HG03469 (cell line): Measurements from ENCODE around the gene S1PR1.

Experiments
- ATAC-seq: cut with Tn5 transposase; IDR thresholded peaks from one replicate; pipeline ENCODE4 v1.9.1; 2021; ENCODE audit warnings: mild to moderate bottlenecking, moderate library complexity, moderate number of reproducible peaks; ENCODE audit not compliant: unreplicated experiment

The S1PR1 gene

DNA sequence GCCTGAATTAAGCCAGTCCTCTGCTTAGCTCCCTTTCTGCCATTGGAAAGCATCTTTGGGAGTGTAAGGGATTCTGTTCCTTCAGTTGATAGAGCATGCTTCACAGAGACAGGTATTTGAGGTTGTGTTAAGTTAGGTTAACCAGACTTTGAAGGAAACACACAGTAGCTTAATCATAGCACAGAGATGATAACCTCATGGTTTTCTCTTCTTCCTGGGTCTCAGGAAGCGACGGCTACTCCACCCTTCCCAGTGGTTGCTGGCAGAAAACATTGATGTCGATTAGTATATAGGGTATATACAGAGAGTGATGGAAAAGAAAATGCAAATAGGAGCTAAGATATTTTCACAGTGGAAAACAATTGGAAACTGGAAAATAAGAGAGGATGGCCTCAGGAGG is 42.0 kb downstream of the S1PR1 start:
- no peak for ATAC-seq

DNA sequence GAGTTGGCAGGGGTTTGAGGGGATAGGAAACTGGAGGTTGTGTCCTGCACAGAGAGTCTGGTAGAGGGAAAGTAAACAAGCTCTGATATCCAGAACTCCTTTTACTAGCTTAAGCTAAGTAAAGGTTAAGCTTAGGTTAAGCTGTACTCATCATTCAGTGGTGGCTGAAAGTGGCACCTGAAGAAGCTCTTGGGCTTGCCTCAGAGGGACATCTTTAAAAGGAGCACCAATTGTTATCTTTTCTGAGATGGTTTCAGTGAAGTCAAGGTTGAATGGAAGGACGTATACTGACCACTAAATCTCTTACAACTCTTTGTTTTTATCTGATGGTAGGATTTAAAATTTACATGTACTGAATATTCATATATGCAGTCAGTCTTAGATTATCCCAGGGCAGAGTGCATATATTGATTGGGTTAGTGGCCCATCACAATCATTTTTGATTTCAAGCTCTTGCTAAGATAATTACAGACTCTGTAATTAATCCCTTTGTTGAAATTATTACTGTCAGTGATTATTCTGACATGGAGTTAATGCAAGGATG is 43.3 kb downstream of the S1PR1 start:
- ATAC-seq: no peak

DNA sequence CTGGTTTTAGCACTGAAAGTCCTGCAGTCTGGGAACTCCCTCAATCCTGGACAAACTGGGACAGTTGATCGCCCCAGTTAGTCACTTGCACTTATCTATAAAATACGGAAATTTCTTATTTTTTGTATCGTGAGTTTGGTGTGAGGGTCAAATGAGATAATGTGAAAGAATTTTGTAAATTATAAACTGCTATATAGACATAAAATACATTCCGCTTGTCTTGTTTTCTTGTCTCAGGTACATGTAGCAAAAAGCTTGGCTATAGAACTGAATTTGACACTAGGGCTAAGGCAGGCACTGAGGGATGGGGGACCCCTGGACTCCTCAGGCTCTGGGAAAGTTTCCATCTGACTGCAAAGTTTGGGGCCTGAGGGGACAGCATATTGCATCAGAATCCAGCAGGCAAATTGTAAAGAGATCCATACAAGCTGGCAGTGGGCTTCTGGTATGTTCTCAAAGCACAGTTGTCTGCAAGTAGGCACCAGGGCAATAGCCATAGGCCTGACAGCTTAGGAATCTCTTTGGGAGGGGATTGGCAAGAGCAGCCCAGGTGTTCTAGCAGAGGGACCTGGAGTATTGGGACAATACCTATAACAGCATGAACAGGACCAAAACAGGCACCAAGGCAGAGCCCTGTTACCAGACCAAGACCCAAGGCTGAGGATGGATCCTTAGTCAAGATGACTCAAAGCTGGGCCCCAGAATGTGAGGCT is 44.3 kb downstream of the S1PR1 start:
- no peak for ATAC-seq

DNA sequence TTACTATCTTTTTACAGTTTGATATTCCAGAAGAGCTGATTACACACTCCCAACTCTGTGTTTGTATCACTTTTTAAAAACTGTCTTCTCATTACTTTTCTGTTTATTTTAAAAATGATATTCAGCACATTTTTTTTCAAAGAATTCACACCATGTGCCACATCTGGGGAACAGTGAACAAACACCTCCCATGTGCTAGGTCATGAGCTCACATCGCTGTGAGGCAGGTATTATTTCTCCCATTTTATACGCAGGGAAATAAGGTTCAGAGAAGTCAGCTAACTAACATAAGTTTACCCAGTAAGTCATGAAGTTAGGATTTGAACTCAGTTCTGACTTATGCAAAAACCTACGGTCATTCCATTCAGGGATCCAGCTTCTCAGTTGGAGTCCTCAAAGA is 44.9 kb downstream of the S1PR1 start:
- ATAC-seq: no peak

DNA sequence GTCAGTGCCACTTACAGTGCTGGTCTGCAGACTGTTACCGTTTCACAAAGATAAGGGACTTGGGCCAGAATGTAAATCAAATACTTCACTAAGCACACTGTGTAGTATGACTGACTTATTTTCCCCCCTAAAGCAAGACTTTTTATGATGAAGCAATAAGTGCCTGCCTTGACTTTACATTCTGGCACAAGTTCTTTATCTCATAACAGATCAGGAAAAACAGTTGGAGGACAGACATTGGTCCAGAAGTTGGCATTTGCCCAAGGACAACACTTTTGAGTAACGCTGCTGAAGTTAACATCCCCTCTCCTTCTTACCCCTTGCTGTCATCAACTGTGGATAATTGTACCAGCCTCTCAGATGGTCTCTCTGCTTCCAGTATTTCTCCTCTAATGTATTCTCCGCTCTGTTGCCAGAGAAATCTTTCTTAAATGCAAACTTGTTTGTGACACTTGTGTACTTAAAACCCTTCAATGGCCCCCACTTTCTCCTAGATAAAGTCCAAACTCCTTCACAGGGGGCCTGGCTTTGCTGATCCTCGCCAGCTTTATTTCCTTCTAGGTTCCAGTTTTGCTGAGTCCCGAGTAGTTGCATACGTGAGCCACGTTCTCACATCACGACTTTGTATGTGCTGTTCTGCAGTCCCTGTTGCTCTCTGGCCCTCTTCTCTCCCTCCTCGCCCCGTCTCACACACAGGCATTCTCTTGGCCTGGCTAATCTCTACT is 45.7 kb downstream of the S1PR1 start:
- ATAC-seq: no peak

DNA sequence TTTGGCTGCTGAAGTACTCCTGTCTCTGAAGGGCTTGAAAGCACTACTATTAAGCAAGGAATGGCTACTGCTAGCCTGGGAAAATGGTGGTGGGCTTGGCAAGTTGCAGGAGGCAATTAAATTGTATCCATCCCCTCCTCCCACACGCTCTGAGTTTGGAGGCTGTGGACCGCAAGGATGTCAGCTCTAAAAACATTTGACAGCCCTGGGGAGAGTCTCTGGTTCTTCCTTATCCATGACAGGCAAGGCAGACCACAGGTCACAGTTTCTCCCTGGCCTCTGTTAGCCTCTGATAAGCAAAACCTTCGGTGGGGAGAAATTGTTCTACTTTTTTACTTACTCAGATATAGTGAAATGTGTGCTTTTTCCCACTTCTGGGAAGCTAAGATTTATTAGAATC is 46.6 kb downstream of the S1PR1 start:
- ATAC-seq: no peak

DNA sequence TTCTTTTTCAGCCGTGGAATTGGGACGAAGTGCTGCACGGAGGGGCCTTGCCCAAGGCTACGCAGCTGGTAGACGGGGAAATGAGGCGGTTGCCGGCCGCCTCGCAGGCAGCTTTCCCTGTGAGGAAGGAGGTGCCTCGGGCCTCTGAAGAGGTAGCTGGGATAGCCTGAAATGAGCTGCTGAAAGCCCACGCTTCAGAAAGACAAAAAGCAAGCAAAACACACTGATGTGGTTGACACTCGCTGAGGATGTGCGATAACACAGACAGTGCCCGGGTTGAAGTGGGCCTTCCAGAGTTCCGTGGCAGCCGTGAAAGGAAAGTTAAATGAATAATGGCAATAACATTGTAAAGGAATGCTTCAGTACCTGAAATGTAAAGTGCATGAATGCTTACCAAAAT is 47.2 kb downstream of the S1PR1 start:
- no peak for ATAC-seq

DNA sequence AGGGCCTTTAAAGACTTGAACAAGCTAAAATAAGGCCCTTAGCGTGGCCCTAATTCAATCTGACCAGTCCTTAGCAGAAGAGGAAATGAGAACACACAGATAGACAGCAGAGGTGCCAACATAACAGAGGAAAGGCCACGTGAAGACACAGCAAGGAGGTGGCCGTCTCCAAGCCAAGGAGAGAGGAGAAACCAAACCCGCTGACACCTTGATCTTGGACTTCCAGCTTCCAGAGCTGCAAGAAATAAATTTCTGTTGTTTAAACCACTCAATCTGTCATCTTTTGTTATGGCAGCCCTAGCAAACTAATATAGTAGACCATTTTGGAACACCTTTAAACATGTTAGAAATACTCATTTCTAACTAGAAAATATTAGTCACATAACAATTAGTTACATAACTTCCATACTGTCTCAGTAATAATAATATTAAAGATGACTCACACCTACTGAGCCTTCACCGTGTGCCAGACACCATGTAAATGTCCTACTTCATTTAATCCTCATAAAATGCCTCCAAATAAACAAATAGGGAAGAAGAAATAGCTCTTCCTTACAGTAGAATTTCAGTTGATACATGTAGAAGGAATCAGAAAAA is 47.9 kb downstream of the S1PR1 start:
- ATAC-seq: no peak

DNA sequence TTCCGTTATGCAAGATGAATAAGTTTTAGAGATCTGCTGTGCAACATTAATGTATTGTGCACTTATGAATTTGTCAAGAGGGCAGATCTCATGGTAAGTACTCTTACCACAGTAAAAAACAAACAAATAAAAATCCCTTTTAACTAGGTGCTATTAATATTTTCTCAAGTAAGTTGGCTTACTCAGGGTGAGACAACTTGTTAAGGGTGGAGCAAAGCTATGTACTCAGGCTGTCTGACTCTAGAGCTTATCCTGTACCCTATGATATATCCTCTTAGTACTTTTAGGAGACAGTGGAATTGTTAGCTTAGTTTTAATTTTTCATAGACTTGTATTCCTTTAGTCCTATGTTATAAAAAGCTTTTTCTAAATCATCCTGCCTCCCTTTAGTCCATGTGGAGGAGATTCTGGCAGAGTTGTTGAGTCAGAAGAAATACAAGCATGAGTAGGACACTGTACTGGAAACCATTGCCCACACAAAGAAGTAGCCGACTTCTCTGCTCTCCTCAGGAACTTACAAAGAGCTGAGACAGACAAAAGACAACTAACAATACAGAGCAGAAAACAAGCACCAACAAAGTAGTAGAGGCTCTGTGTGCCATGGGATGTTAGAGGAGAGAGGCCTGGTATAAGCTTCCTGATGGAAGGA is 49.2 kb downstream of the S1PR1 start:
- ATAC-seq: no peak

DNA sequence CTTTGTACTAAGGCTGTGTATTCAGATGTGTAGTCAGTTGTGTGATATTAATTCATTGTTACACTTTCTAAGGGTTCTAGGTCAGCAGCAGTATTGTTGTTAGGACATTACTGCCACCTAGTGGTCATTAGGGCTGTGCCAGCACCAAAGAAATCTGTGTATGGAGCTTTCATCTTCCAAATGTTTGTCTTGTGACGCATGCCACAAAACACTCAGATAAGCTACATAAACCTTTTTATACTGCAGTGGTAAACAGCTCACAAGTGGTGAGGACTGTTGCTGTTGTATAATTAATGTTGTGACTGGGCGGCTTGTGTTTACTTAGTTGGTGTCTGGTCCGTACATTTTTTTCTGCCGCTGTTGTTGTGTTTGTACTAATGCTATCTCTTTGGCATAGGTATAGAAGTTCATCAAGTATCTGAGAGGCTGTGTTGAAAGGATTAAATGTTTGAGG is 51.7 kb downstream of the S1PR1 start:
- ATAC-seq: peak; percentile 41

DNA sequence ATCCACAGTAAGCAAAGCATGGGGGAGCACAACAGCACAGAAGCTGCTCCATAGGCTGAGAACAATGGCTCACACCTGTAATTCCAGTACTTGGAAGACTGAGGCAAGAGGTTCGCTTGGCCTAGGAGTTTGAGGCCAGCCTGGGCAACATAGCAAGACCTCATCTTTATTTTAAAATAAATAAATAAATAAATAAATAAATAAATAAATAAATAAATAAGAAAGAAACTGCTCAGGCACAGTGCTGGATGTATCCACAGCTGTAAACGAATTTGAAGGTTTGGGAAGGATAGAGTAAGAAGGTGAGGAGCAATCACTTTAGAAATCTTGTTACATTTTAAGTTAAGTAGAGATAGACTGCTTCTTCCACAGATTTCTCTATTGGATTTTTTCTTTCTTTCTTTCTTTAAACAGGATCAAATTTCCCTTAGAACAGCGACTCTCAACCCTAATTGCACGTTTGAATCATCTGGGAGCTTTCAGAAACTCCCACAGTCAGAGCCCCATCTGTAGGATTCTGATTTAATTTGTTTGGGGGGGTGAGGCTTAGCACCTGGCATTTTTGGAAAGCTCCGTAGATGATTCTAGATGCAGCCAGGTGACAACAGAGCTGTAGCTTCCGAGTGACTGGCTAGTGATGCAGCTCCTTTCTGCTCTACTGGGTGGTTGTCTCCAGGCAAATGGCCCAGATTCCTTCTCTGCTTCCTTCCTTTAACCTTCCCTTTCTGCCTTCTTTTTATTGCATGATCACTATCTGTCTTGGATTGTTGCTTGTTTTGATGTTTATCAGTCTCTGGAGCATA is 53.5 kb downstream of the S1PR1 start:
- ATAC-seq: no peak
